A549 (cell line): ENCODE measurements around the gene JMJD8. TPM values are rescaled to one million over a fixed set of nuclear protein-coding genes. Genes with fewer than 3 reads are reported as not detected.

Source experiments
- ATAC-seq, 2 experiments: fragments of 200-7000 bp in 1 of 2; fragments of >200 bp in 1 of 2; cut with Nextera tagmentation in 1 of 2; cut with Tn5 transposase in 1 of 2; 3 replicates each; pipeline versions ENCODE4 v1.8.0 to v1.9.1; 2018 to 2020; ENCODE audit warnings: mild to moderate bottlenecking in 1 of 2, moderate library complexity in 1 of 2
- CTCF ChIA-PET: fragments of 300-600 bp; sonication (Branson Sonifier 250); formaldehyde crosslinking; extraction: SDS; loops from one replicate; lab custom pipeline; 2021; ENCODE audit warnings: antibody characterized with exemption, inconsistent platforms; lab: Yijun Ruan, JAX
- POLR2A ChIA-PET: fragments of 350-600 bp; formaldehyde crosslinking; extraction: SDS; loops from one replicate; lab custom pipeline; 2021; ENCODE audit warnings: antibody characterized with exemption, inconsistent platforms; lab: Yijun Ruan, JAX
- DNase-seq, 2 experiments: peaks; one replicate each; pipeline versions ENCODE4 v3.0.0 to v3.0.0-alpha.2; 2011 to 2016; ENCODE audit warnings: low read depth in 1 of 2, low spot score in 1 of 2
- FAIRE-seq: peaks from 2 replicates; lab custom pipeline; 2011; peaks lifted over from hg19 to GRCh38; lab: Jason Lieb, UNC
- H3K27ac ChIP-seq, 2 experiments: fragments of >200 bp; sonication (Bioruptor Twin); formaldehyde crosslinking; 3 replicates each; pipeline ENCODE4 v1.5.1; 2016 to 2017
- H3K4me1 ChIP-seq: fragments of >200 bp; sonication (Bioruptor Twin); formaldehyde crosslinking; 3 replicates; pipeline ENCODE4 v1.6.1; 2016
- H3K4me2 ChIP-seq: fragments of >200 bp; sonication (Bioruptor Twin); formaldehyde crosslinking; 3 replicates; pipeline ENCODE4 v1.6.1; 2016
- H3K4me3 ChIP-seq: fragments of >200 bp; sonication (Bioruptor Twin); formaldehyde crosslinking; 3 replicates; pipeline ENCODE4 v1.5.1; 2016
- H3K9me3 ChIP-seq: fragments of >200 bp; sonication (Bioruptor Twin); formaldehyde crosslinking; 3 replicates; pipeline ENCODE4 v1.6.1; 2016
- CBX2 ChIP-seq: fragments of 200-600 bp; sonication (generic); IDR thresholded peaks from 2 replicates; pipeline ENCODE4 v1.6.1; 2016; ENCODE audit warnings: low read depth, mild to moderate bottlenecking, borderline replicate concordance
- CHD4 ChIP-seq: fragments of 200-600 bp; sonication (generic); IDR thresholded peaks from 2 replicates; pipeline ENCODE4 v1.6.1; 2016; ENCODE audit warnings: antibody characterized with exemption, mild to moderate bottlenecking, borderline replicate concordance
- HDAC2 ChIP-seq: fragments of 200-600 bp; sonication (generic); IDR thresholded peaks from 2 replicates; pipeline ENCODE4 v1.6.1; 2016
- HMGXB4 ChIP-seq: fragments of 250-450 bp; sonication (Bioruptor Pico); IDR thresholded peaks from 2 replicates; pipeline ENCODE4 v1.5.0; 2021; ENCODE audit warnings: mild to moderate bottlenecking, moderate library complexity, borderline replicate concordance
- MAFK ChIP-seq: fragments of 450-650 bp; IDR thresholded peaks from 2 replicates; pipeline ENCODE4 v1.6.1; 2014; ENCODE audit not compliant: partially characterized antibody
- MAX ChIP-seq: IDR thresholded peaks from 2 replicates; pipeline ENCODE4 v1.6.1; 2012
- PBX3 ChIP-seq: IDR thresholded peaks from 2 replicates; pipeline ENCODE4 v1.6.1; 2012
- PHF8 ChIP-seq: fragments of 200-600 bp; sonication (generic); IDR thresholded peaks from 2 replicates; pipeline ENCODE4 v1.6.1; 2016; ENCODE audit warnings: low read depth, mild to moderate bottlenecking, antibody characterized with exemption, moderate library complexity, borderline replicate concordance
- POLR2A ChIP-seq: IDR thresholded peaks from 2 replicates; pipeline ENCODE4 v1.6.1; 2012; ENCODE audit warnings: mild to moderate bottlenecking, low read length
- RCOR1 ChIP-seq: fragments of 150-350 bp; IDR thresholded peaks from 2 replicates; pipeline ENCODE4 v1.6.1; 2014; ENCODE audit warnings: antibody characterized with exemption, low read length, low read depth
- SREBF2 ChIP-seq: fragments of 450-650 bp; IDR thresholded peaks from 2 replicates; pipeline ENCODE4 v1.6.1; 2014; ENCODE audit warnings: mild to moderate bottlenecking, moderate library complexity
- ZSCAN20 ChIP-seq: fragments of 250-450 bp; sonication (Bioruptor Pico); IDR thresholded peaks from 2 replicates; pipeline ENCODE4 v1.8.0; 2022; ENCODE audit warnings: mild to moderate bottlenecking, moderate library complexity
- WGBS: methylation state at CpG from one replicate; pipeline ENCODE4 v1.1.6; 2017; ENCODE audit errors: missing lambda C conversion rate; 5-methylcytosine and 5-hydroxymethylcytosine counted together
- polyA plus RNA-seq, 4 experiments: library from polyadenylated mRNA; depleted of rRNA in 3 of 4; stranded (reverse); fragments of >200 nt; fragmentation: RNase III in 1 of 4; extraction: RNeasy Plus Mini Kit Qiagen cat#74134 plus additional on column Dnase treatment in 1 of 4; gene quantifications; 2 replicates in 3 of 4; 3 replicates in 1 of 4; pipeline ENCODE4 v1.2.3, GENCODE V29; 2011 to 2017

Gene JMJD8
- polyA plus RNA-seq, 2 of the 4 experiments (the other 2 are of a cell fraction), result 37.5 to 72.6 TPM

GRCh38 chr16:725463-726187, 41.5 kb upstream of the JMJD8 start:
- ChIA-PET CTCF (interaction anchor here (0.7 to 28.0 kb wide), 6 partner anchors 7 to 60 kb away, joined by 3 to 656 read pairs (median 10); partner anchors contain the start of genes ANTKMT, CCDC78, CIAO3 and FBXL16), POLR2A (interaction anchor here (1.2 to 4.2 kb wide), 2 partner anchors 10 to 14 kb away, joined by 5 to 23 read pairs; partner anchors contain the start of gene METRN)
- Histone ChIP-seq H3K4me1 (peaks cover 21% of the 10 kb centered on the region), H3K27ac (no peak overlapping the region), H3K4me3 (no peak overlapping the region), H3K9me3 (no peaks in the 10 kb centered on the region), H3K4me2 (no peak overlapping the region)
- no peak for FAIRE-seq
- peak; percentile 4; the same call in 1 of the 2 replicates for TF ChIP-seq POLR2A
- TF ChIP-seq PBX3, result 0 out of 2 replicates have a peak, but pooled peaks have one; percentile 12
- TF ChIP-seq ZSCAN20 (CRISPR knock-in tag), result no peak
- DNase-seq, result no peak
- ATAC-seq, result no peak
- 86% methylated on average over 13 of the region's 23 CpGs for WGBS

- DNase-seq (no peak), FAIRE-seq (no peak), ATAC-seq (no peak)
- 100% methylated on average over 2 of the region's 7 CpGs for WGBS
- Histone ChIP-seq H3K4me1 (peaks cover 23% of the 10 kb centered on the region), H3K9me3 (no peaks in the 10 kb centered on the region), H3K4me3 (no peak overlapping the region), H3K4me2 (no peak overlapping the region), H3K27ac (no peak overlapping the region)
- TF ChIP-seq MAFK, result no peak
- TF ChIP-seq CHD4, result no peak
- no peak for TF ChIP-seq HMGXB4
- TF ChIP-seq CBX2, result no peak
- TF ChIP-seq MAX, result no peak
- TF ChIP-seq HDAC2, result no peak
- TF ChIP-seq RCOR1, result no peak
- TF ChIP-seq PBX3, result peak; percentile 31; the same call in 1 of the 2 replicates
- TF ChIP-seq PHF8, result no peak
- POLR2A ChIA-PET, result interaction anchor here (1.2 to 4.2 kb wide), 2 partner anchors 9 to 13 kb away, joined by 5 to 23 read pairs; partner anchors contain the start of gene METRN
- CTCF ChIA-PET, result interaction anchor here (0.7 to 28.0 kb wide), 5 partner anchors 8 to 61 kb away, joined by 3 to 656 read pairs (median 17); partner anchors contain the start of genes ANTKMT, CCDC78, CIAO3 and FBXL16
Measured at GRCh38 chr16:725041-725376, 40.9 kb upstream of the JMJD8 start.

- TF ChIP-seq PBX3 (peak; percentile 52; the same call in 1 of the 2 replicates), SREBF2 (no peak)
- TF ChIP-seq, all 56 proteins: peak for 1
- POLR2A ChIA-PET, result interaction anchor here (0.6 to 4.2 kb wide), 2 partner anchors 9 to 12 kb away, joined by 3 to 23 read pairs; partner anchors contain the start of gene METRN
Measured at GRCh38 chr16:724188-725040, 40.3 kb upstream of the JMJD8 start.

More at GRCh38 chr16:724188-725040, 40.3 kb upstream of the JMJD8 start:
- no peak overlapping the region for H3K27ac ChIP-seq
- FAIRE-seq, result no peak
- WGBS, result 80% methylated on average over 20 of the region's 29 CpGs
- CTCF ChIA-PET, result interaction anchor here (0.6 to 28.0 kb wide), 5 partner anchors 8 to 333 kb away, joined by 3 to 656 read pairs (median 17); partner anchors contain the start of genes ANTKMT, CCDC78, CIAO3 and FBXL16
- no peak for ATAC-seq
- DNase-seq, result no peak
- H3K9me3 ChIP-seq, result no peaks in the 10 kb centered on the region
- no peak overlapping the region for H3K4me3 ChIP-seq
- peaks cover 29% of the 10 kb centered on the region for H3K4me1 ChIP-seq
- H3K4me2 ChIP-seq, result no peak overlapping the region
